Neural cell (in vitro differentiated cells): ENCODE measurements around the gene DENND5A. TPM values are rescaled to one million over a fixed set of nuclear protein-coding genes. Genes with fewer than 3 reads are reported as not detected.

Experiments
- H2AFZ ChIP-seq: fragments of 200-600, 300-800 bp; sonication (generic), shearing (Covaris generic); 2 replicates; pipeline ENCODE4 v1.6.0; 2014; ENCODE audit warnings: low read depth, mild to moderate bottlenecking, antibody characterized with exemption, low read length, moderate library complexity
- H3F3A ChIP-seq: fragments of 200-600 bp; shearing (Covaris generic); 2 replicates; pipeline ENCODE4 v1.6.1; 2016; ENCODE audit warnings: mild to moderate bottlenecking, moderate library complexity, mixed read lengths, antibody characterized with exemption, low read length; ENCODE audit not compliant: insufficient read depth, poor library complexity, severe bottlenecking
- H3K27ac ChIP-seq: fragments of 200-600, 300-800 bp; sonication (generic), shearing (Covaris generic); 2 replicates; pipeline ENCODE4 v1.5.1; 2014; ENCODE audit warnings: mild to moderate bottlenecking, low read length, moderate library complexity
- H3K27me3 ChIP-seq: fragments of 300-800, 200-600 bp; sonication (generic), shearing (Covaris generic); 2 replicates; pipeline ENCODE4 v1.6.0; 2014; ENCODE audit warnings: mild to moderate bottlenecking, low read depth, low read length, moderate library complexity; ENCODE audit not compliant: insufficient read depth
- H3K36me3 ChIP-seq: fragments of 300-800, 200-600 bp; sonication (generic), shearing (Covaris generic); 2 replicates; pipeline ENCODE4 v1.5.1; 2014; ENCODE audit warnings: mild to moderate bottlenecking, antibody characterized with exemption, low read length, moderate library complexity; ENCODE audit not compliant: insufficient read depth
- H3K4me2 ChIP-seq: fragments of 300-800, 200-600 bp; sonication (generic), shearing (Covaris generic); 2 replicates; pipeline ENCODE4 v1.6.0; 2014; ENCODE audit warnings: mild to moderate bottlenecking, low read length
- H3K4me3 ChIP-seq: fragments of 300-800, 200-600 bp; sonication (generic), shearing (Covaris generic); 2 replicates; pipeline ENCODE4 v1.5.1; 2014; ENCODE audit warnings: mild to moderate bottlenecking, low read length, moderate library complexity
- H3K79me2 ChIP-seq: fragments of 200-600 bp; shearing (Covaris generic); replicated peaks from 2 replicates; pipeline ENCODE4 v1.6.0; 2014; ENCODE audit warnings: mild to moderate bottlenecking, low read length, moderate library complexity; ENCODE audit not compliant: insufficient read depth
- H3K9ac ChIP-seq: fragments of 300-800, 200-600 bp; sonication (generic), shearing (Covaris generic); 2 replicates; pipeline ENCODE4 v1.6.1; 2016; ENCODE audit warnings: mild to moderate bottlenecking, low read length, mixed read lengths
- H3K9me2 ChIP-seq: fragments of 200-600 bp; shearing (Covaris generic); 2 replicates; pipeline ENCODE4 v1.6.1; 2016; ENCODE audit warnings: mild to moderate bottlenecking, low read length, mixed read lengths; ENCODE audit not compliant: insufficient read depth
- H3K9me3 ChIP-seq: fragments of 200-600, 300-800 bp; sonication (generic), shearing (Covaris generic); 2 replicates; pipeline ENCODE4 v1.6.1; 2016; ENCODE audit warnings: mild to moderate bottlenecking, mixed run types, low read length, moderate library complexity, mixed read lengths
- H4K20me1 ChIP-seq: fragments of 200-600 bp; shearing (Covaris generic); 2 replicates; pipeline ENCODE4 v1.6.1; 2016; ENCODE audit warnings: mild to moderate bottlenecking, mixed run types; ENCODE audit not compliant: insufficient read depth
- EP300 ChIP-seq: fragments of 450-650 bp; conservative IDR thresholded peaks from 2 replicates; pipeline ENCODE4 v1.6.1; 2014; ENCODE audit warnings: antibody characterized with exemption, mild to moderate bottlenecking, moderate library complexity; ENCODE audit not compliant: poor library complexity, severe bottlenecking
- EZH2 ChIP-seq: fragments of 200-600, 300-800 bp; shearing (Covaris generic), sonication (generic); IDR thresholded peaks from 2 replicates; pipeline ENCODE4 v1.6.1; 2014; ENCODE audit warnings: antibody characterized with exemption, low read length, borderline replicate concordance, mild to moderate bottlenecking; ENCODE audit not compliant: insufficient read depth, poor library complexity, severe bottlenecking
- MXI1 ChIP-seq: fragments of 450-650 bp; conservative IDR thresholded peaks from 2 replicates; pipeline ENCODE4 v1.6.1; 2014; ENCODE audit warnings: antibody characterized with exemption, mild to moderate bottlenecking; ENCODE audit not compliant: poor library complexity, severe bottlenecking
- POLR2AphosphoS5 ChIP-seq: IDR thresholded peaks from 2 replicates; pipeline ENCODE4 v1.6.1; 2012
- RAD21 ChIP-seq: fragments of 450-650 bp; conservative IDR thresholded peaks from 2 replicates; pipeline ENCODE4 v1.6.1; 2014; ENCODE audit warnings: antibody characterized with exemption, mild to moderate bottlenecking, moderate library complexity
- REST ChIP-seq: IDR thresholded peaks from 2 replicates; pipeline ENCODE4 v1.6.1; 2012; ENCODE audit warnings: borderline replicate concordance
- SMC3 ChIP-seq: fragments of 450-650 bp; conservative IDR thresholded peaks from 2 replicates; pipeline ENCODE4 v1.6.1; 2014; ENCODE audit warnings: antibody characterized with exemption, mild to moderate bottlenecking, moderate library complexity; ENCODE audit not compliant: poor library complexity
- TAF1 ChIP-seq: IDR thresholded peaks from 2 replicates; pipeline ENCODE4 v1.6.1; 2012; ENCODE audit warnings: low read depth
- polyA plus RNA-seq: library from polyadenylated mRNA; depleted of rRNA; stranded (reverse); fragments of >200 nt; gene quantifications from 2 replicates; pipeline ENCODE4 v1.2.3, GENCODE V29; 2014
- TF ChIP-seq, protein P1 (sequence below): fragments of 450-650 bp; IDR thresholded peaks from 2 replicates; pipeline ENCODE4 v1.5.1; 2014; ENCODE audit warnings: antibody characterized with exemption, mild to moderate bottlenecking, moderate library complexity; ENCODE audit not compliant: poor library complexity, severe bottlenecking

DENND5A gene
- polyA plus RNA-seq, 1 donor from 2014 or later = 75.6 TPM

- no peak overlapping the region for H3K27ac ChIP-seq
- no peak overlapping the region for H2AFZ ChIP-seq
- no peaks in the 10 kb centered on the region for H3K79me2 ChIP-seq
- H3K36me3 ChIP-seq = no peaks in the 10 kb centered on the region
- no peaks in the 10 kb centered on the region for H3F3A ChIP-seq
- no peak overlapping the region for H3K9ac ChIP-seq
- H3K4me2 ChIP-seq = no peak overlapping the region
- TF ChIP-seq RAD21 (no peak), SMC3 (no peak), EZH2 (no peak), REST (no peak), MXI1 (no peak), EP300 (no peak), POLR2AphosphoS5 (no peak), TAF1 (no peak)
- TF ChIP-seq, protein P1, sequence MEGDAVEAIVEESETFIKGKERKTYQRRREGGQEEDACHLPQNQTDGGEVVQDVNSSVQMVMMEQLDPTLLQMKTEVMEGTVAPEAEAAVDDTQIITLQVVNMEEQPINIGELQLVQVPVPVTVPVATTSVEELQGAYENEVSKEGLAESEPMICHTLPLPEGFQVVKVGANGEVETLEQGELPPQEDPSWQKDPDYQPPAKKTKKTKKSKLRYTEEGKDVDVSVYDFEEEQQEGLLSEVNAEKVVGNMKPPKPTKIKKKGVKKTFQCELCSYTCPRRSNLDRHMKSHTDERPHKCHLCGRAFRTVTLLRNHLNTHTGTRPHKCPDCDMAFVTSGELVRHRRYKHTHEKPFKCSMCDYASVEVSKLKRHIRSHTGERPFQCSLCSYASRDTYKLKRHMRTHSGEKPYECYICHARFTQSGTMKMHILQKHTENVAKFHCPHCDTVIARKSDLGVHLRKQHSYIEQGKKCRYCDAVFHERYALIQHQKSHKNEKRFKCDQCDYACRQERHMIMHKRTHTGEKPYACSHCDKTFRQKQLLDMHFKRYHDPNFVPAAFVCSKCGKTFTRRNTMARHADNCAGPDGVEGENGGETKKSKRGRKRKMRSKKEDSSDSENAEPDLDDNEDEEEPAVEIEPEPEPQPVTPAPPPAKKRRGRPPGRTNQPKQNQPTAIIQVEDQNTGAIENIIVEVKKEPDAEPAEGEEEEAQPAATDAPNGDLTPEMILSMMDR = no peak
- H3K9me3 ChIP-seq = no peaks in the 10 kb centered on the region
- H3K9me2 ChIP-seq = no peaks in the 10 kb centered on the region
- no peak overlapping the region for H3K4me3 ChIP-seq
- no peaks in the 10 kb centered on the region for H4K20me1 ChIP-seq
- H3K27me3 ChIP-seq = no peaks in the 10 kb centered on the region
Observed at GRCh38 chr11:9103542-9104276, 161.4 kb downstream of the DENND5A start.

- Histone ChIP-seq H3K9me2 (no peaks in the 10 kb centered on the region), H2AFZ (no peak overlapping the region), H3K27me3 (no peaks in the 10 kb centered on the region)
Observed at GRCh38 chr11:9099617-9100016, 165.5 kb downstream of the DENND5A start.

More at GRCh38 chr11:9099617-9100016, 165.5 kb downstream of the DENND5A start:
- no peaks in the 10 kb centered on the region for H3K79me2 ChIP-seq
- no peaks in the 10 kb centered on the region for H3K36me3 ChIP-seq
- no peaks in the 10 kb centered on the region for H4K20me1 ChIP-seq
- H3K27ac ChIP-seq = no peak overlapping the region
- no peaks in the 10 kb centered on the region for H3F3A ChIP-seq
- no peak overlapping the region for H3K4me2 ChIP-seq
- H3K4me3 ChIP-seq = no peak overlapping the region
- TF ChIP-seq REST (no peak), EZH2 (no peak), EP300 (no peak), POLR2AphosphoS5 (no peak), MXI1 (no peak), RAD21 (no peak), SMC3 (no peak), TAF1 (no peak)
- TF ChIP-seq, protein P1 = no peak
- H3K9ac ChIP-seq = no peak overlapping the region
- H3K9me3 ChIP-seq = no peaks in the 10 kb centered on the region
